Neural cell (in vitro differentiated cells): ENCODE data around the gene MEP1A. TPM values are rescaled to one million over a fixed set of nuclear protein-coding genes. Genes with fewer than 3 reads are reported as not detected.

Experiments
- H2AFZ ChIP-seq: fragments of 200-600, 300-800 bp; sonication (generic), shearing (Covaris generic); 2 replicates; pipeline ENCODE4 v1.6.0; 2014; ENCODE audit warnings: low read depth, mild to moderate bottlenecking, antibody characterized with exemption, low read length, moderate library complexity
- H3F3A ChIP-seq: fragments of 200-600 bp; shearing (Covaris generic); 2 replicates; pipeline ENCODE4 v1.6.1; 2016; ENCODE audit warnings: mild to moderate bottlenecking, moderate library complexity, mixed read lengths, antibody characterized with exemption, low read length; ENCODE audit not compliant: insufficient read depth, poor library complexity, severe bottlenecking
- H3K27ac ChIP-seq: fragments of 200-600, 300-800 bp; sonication (generic), shearing (Covaris generic); 2 replicates; pipeline ENCODE4 v1.5.1; 2014; ENCODE audit warnings: mild to moderate bottlenecking, low read length, moderate library complexity
- H3K27me3 ChIP-seq: fragments of 300-800, 200-600 bp; sonication (generic), shearing (Covaris generic); 2 replicates; pipeline ENCODE4 v1.6.0; 2014; ENCODE audit warnings: mild to moderate bottlenecking, low read depth, low read length, moderate library complexity; ENCODE audit not compliant: insufficient read depth
- H3K36me3 ChIP-seq: fragments of 300-800, 200-600 bp; sonication (generic), shearing (Covaris generic); 2 replicates; pipeline ENCODE4 v1.5.1; 2014; ENCODE audit warnings: mild to moderate bottlenecking, antibody characterized with exemption, low read length, moderate library complexity; ENCODE audit not compliant: insufficient read depth
- H3K4me2 ChIP-seq: fragments of 300-800, 200-600 bp; sonication (generic), shearing (Covaris generic); 2 replicates; pipeline ENCODE4 v1.6.0; 2014; ENCODE audit warnings: mild to moderate bottlenecking, low read length
- H3K4me3 ChIP-seq: fragments of 300-800, 200-600 bp; sonication (generic), shearing (Covaris generic); 2 replicates; pipeline ENCODE4 v1.5.1; 2014; ENCODE audit warnings: mild to moderate bottlenecking, low read length, moderate library complexity
- H3K79me2 ChIP-seq: fragments of 200-600 bp; shearing (Covaris generic); replicated peaks from 2 replicates; pipeline ENCODE4 v1.6.0; 2014; ENCODE audit warnings: mild to moderate bottlenecking, low read length, moderate library complexity; ENCODE audit not compliant: insufficient read depth
- H3K9ac ChIP-seq: fragments of 300-800, 200-600 bp; sonication (generic), shearing (Covaris generic); 2 replicates; pipeline ENCODE4 v1.6.1; 2016; ENCODE audit warnings: mild to moderate bottlenecking, low read length, mixed read lengths
- H3K9me2 ChIP-seq: fragments of 200-600 bp; shearing (Covaris generic); 2 replicates; pipeline ENCODE4 v1.6.1; 2016; ENCODE audit warnings: mild to moderate bottlenecking, low read length, mixed read lengths; ENCODE audit not compliant: insufficient read depth
- H3K9me3 ChIP-seq: fragments of 200-600, 300-800 bp; sonication (generic), shearing (Covaris generic); 2 replicates; pipeline ENCODE4 v1.6.1; 2016; ENCODE audit warnings: mild to moderate bottlenecking, mixed run types, low read length, moderate library complexity, mixed read lengths
- H4K20me1 ChIP-seq: fragments of 200-600 bp; shearing (Covaris generic); 2 replicates; pipeline ENCODE4 v1.6.1; 2016; ENCODE audit warnings: mild to moderate bottlenecking, mixed run types; ENCODE audit not compliant: insufficient read depth
- EP300 ChIP-seq: fragments of 450-650 bp; conservative IDR thresholded peaks from 2 replicates; pipeline ENCODE4 v1.6.1; 2014; ENCODE audit warnings: antibody characterized with exemption, mild to moderate bottlenecking, moderate library complexity; ENCODE audit not compliant: poor library complexity, severe bottlenecking
- EZH2 ChIP-seq: fragments of 200-600, 300-800 bp; shearing (Covaris generic), sonication (generic); IDR thresholded peaks from 2 replicates; pipeline ENCODE4 v1.6.1; 2014; ENCODE audit warnings: antibody characterized with exemption, low read length, borderline replicate concordance, mild to moderate bottlenecking; ENCODE audit not compliant: insufficient read depth, poor library complexity, severe bottlenecking
- MXI1 ChIP-seq: fragments of 450-650 bp; conservative IDR thresholded peaks from 2 replicates; pipeline ENCODE4 v1.6.1; 2014; ENCODE audit warnings: antibody characterized with exemption, mild to moderate bottlenecking; ENCODE audit not compliant: poor library complexity, severe bottlenecking
- POLR2AphosphoS5 ChIP-seq: IDR thresholded peaks from 2 replicates; pipeline ENCODE4 v1.6.1; 2012
- RAD21 ChIP-seq: fragments of 450-650 bp; conservative IDR thresholded peaks from 2 replicates; pipeline ENCODE4 v1.6.1; 2014; ENCODE audit warnings: antibody characterized with exemption, mild to moderate bottlenecking, moderate library complexity
- SMC3 ChIP-seq: fragments of 450-650 bp; conservative IDR thresholded peaks from 2 replicates; pipeline ENCODE4 v1.6.1; 2014; ENCODE audit warnings: antibody characterized with exemption, mild to moderate bottlenecking, moderate library complexity; ENCODE audit not compliant: poor library complexity
- TAF1 ChIP-seq: IDR thresholded peaks from 2 replicates; pipeline ENCODE4 v1.6.1; 2012; ENCODE audit warnings: low read depth
- polyA plus RNA-seq: library from polyadenylated mRNA; depleted of rRNA; stranded (reverse); fragments of >200 nt; gene quantifications from 2 replicates; pipeline ENCODE4 v1.2.3, GENCODE V29; 2014
- TF ChIP-seq, protein P1 (sequence below): fragments of 450-650 bp; IDR thresholded peaks from 2 replicates; pipeline ENCODE4 v1.5.1; 2014; ENCODE audit warnings: antibody characterized with exemption, mild to moderate bottlenecking, moderate library complexity; ENCODE audit not compliant: poor library complexity, severe bottlenecking
- TF ChIP-seq, protein P2 (sequence below): IDR thresholded peaks from 2 replicates; pipeline ENCODE4 v1.6.1; 2012; ENCODE audit warnings: borderline replicate concordance

Gene MEP1A
- polyA plus RNA-seq, 1 donor from 2014 or later, result not detected

DNA sequence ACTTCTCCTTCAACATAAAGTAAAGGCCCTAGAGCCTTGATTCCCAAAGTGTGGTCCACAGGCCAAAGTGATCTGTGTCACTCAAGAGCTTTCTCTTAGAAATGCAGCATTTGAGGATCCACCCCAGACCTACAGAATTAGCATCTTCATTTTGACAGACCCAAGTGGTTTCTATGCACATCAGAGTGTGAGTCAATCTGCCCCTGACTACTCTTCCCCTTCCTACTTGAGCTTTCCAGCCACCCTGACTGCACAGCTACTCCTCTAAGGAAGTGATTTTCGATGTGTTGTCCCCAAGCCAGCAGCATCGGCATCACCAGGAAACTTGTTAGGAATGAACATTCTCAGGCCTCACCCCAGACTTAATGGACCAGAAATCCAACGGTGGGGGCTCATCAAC lies 2.6 kb downstream of the MEP1A start:
- Histone ChIP-seq H2AFZ (no peak overlapping the region), H3K27me3 (no peaks in the 10 kb centered on the region), H3K79me2 (no peaks in the 10 kb centered on the region), H3K9me2 (no peaks in the 10 kb centered on the region), H3K4me2 (no peak overlapping the region), H3K9me3 (no peaks in the 10 kb centered on the region), H3K27ac (no peak overlapping the region), H4K20me1 (no peaks in the 10 kb centered on the region), H3K36me3 (no peaks in the 10 kb centered on the region), H3K9ac (no peak overlapping the region), H3F3A (no peaks in the 10 kb centered on the region), H3K4me3 (no peak overlapping the region)
- TF ChIP-seq SMC3 (no peak), RAD21 (no peak), MXI1 (no peak), TAF1 (no peak)
- TF ChIP-seq, protein P1, sequence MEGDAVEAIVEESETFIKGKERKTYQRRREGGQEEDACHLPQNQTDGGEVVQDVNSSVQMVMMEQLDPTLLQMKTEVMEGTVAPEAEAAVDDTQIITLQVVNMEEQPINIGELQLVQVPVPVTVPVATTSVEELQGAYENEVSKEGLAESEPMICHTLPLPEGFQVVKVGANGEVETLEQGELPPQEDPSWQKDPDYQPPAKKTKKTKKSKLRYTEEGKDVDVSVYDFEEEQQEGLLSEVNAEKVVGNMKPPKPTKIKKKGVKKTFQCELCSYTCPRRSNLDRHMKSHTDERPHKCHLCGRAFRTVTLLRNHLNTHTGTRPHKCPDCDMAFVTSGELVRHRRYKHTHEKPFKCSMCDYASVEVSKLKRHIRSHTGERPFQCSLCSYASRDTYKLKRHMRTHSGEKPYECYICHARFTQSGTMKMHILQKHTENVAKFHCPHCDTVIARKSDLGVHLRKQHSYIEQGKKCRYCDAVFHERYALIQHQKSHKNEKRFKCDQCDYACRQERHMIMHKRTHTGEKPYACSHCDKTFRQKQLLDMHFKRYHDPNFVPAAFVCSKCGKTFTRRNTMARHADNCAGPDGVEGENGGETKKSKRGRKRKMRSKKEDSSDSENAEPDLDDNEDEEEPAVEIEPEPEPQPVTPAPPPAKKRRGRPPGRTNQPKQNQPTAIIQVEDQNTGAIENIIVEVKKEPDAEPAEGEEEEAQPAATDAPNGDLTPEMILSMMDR, result no peak

DNA sequence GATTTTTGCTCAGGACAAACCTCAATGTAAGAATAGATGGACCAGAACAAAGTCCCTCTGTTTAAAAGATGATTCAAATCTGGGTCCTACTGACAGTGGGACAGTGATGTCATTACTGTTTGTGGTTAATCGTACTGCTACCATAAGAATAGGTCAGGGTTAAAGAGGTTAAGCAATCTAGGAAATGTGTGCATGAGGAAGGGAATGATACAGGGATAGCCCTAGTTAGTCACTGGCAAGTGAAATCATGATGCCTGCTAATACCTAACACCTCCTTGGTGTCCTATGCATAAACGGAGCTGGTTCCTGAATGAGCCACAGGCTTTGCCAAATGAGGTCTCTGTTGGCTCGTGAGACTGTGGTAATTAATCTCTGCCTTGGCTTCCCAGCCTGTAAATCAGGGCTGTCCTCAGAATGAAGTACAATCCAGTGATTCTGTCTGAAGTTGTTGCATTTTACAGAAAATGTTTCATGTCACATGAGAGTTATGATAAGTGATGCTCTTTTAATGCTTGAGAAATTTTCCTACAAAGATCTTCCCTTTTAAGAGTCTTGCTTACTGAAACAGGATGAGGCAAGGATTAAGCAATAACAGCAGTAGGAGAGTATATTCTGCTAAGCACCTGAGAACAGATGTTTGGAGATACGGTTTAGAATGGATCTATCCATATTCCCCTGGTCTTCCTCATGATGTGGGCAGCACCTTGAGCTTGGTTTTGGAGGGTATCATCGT lies 3.8 kb downstream of the MEP1A start:
- H3F3A ChIP-seq, result no peaks in the 10 kb centered on the region
- no peaks in the 10 kb centered on the region for H3K79me2 ChIP-seq
- no peaks in the 10 kb centered on the region for H4K20me1 ChIP-seq
- no peak for TF ChIP-seq SMC3
- no peak for TF ChIP-seq TAF1
- TF ChIP-seq MXI1, result no peak
- TF ChIP-seq, protein P1, result no peak
- TF ChIP-seq EZH2, result no peak
- TF ChIP-seq POLR2AphosphoS5, result no peak
- no peak for TF ChIP-seq EP300
- TF ChIP-seq, protein P2, sequence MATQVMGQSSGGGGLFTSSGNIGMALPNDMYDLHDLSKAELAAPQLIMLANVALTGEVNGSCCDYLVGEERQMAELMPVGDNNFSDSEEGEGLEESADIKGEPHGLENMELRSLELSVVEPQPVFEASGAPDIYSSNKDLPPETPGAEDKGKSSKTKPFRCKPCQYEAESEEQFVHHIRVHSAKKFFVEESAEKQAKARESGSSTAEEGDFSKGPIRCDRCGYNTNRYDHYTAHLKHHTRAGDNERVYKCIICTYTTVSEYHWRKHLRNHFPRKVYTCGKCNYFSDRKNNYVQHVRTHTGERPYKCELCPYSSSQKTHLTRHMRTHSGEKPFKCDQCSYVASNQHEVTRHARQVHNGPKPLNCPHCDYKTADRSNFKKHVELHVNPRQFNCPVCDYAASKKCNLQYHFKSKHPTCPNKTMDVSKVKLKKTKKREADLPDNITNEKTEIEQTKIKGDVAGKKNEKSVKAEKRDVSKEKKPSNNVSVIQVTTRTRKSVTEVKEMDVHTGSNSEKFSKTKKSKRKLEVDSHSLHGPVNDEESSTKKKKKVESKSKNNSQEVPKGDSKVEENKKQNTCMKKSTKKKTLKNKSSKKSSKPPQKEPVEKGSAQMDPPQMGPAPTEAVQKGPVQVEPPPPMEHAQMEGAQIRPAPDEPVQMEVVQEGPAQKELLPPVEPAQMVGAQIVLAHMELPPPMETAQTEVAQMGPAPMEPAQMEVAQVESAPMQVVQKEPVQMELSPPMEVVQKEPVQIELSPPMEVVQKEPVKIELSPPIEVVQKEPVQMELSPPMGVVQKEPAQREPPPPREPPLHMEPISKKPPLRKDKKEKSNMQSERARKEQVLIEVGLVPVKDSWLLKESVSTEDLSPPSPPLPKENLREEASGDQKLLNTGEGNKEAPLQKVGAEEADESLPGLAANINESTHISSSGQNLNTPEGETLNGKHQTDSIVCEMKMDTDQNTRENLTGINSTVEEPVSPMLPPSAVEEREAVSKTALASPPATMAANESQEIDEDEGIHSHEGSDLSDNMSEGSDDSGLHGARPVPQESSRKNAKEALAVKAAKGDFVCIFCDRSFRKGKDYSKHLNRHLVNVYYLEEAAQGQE, result no peak
- H3K27ac ChIP-seq, result no peak overlapping the region
- no peak overlapping the region for H3K4me3 ChIP-seq
- no peaks in the 10 kb centered on the region for H3K9me2 ChIP-seq
- H3K36me3 ChIP-seq, result no peaks in the 10 kb centered on the region
- H3K9ac ChIP-seq, result no peak overlapping the region
- H3K9me3 ChIP-seq, result no peaks in the 10 kb centered on the region
- no peak overlapping the region for H2AFZ ChIP-seq
- H3K4me2 ChIP-seq, result no peak overlapping the region
- H3K27me3 ChIP-seq, result no peaks in the 10 kb centered on the region
